Measurements from ENCODE around the gene RIMBP2.

- TF ChIP-seq CTCF (IDR thresholded peaks at IDR 0.05) (no peak), EP300 (IDR thresholded peaks at IDR 0.05) (no peak)
Measured at GRCh38 chr12:130698106-130698505, 18.0 kb downstream of the RIMBP2 start.
